A549 (cell line): ENCODE data around the gene TSPAN18.

ENCODE experiments used
- CTCF ChIP-seq: fragments of >200 bp; sonication (Bioruptor Twin); formaldehyde crosslinking; IDR thresholded peaks from 3 replicates; pipeline ENCODE4 v1.5.1; 2016
- E2F6 ChIP-seq: IDR thresholded peaks from 2 replicates; pipeline ENCODE4 v1.6.1; 2012; ENCODE audit warnings: low read depth, borderline replicate concordance
- EP300 ChIP-seq, 2 experiments: fragments of >200 bp; sonication (Bioruptor Twin); formaldehyde crosslinking; IDR thresholded peaks; 2 replicates in 1 of 2; 3 replicates in 1 of 2; pipeline ENCODE4 v1.6.1; 2016 to 2017
- ESRRA ChIP-seq: fragments of 150-350 bp; IDR thresholded peaks from 2 replicates; pipeline ENCODE4 v1.6.1; 2014; ENCODE audit warnings: mild to moderate bottlenecking, low read length, borderline replicate concordance
- MAFK ChIP-seq: fragments of 450-650 bp; IDR thresholded peaks from 2 replicates; pipeline ENCODE4 v1.6.1; 2014; ENCODE audit not compliant: partially characterized antibody
- REST ChIP-seq: fragments of 200-600 bp; sonication (generic); IDR thresholded peaks from 2 replicates; pipeline ENCODE4 v1.6.1; 2016; ENCODE audit warnings: antibody characterized with exemption, mild to moderate bottlenecking, moderate library complexity
- TF ChIP-seq, protein P1 (sequence below): fragments of >200 bp; sonication (Bioruptor Twin); formaldehyde crosslinking; IDR thresholded peaks from 2 replicates; pipeline ENCODE4 v1.6.1; 2016

DNA sequence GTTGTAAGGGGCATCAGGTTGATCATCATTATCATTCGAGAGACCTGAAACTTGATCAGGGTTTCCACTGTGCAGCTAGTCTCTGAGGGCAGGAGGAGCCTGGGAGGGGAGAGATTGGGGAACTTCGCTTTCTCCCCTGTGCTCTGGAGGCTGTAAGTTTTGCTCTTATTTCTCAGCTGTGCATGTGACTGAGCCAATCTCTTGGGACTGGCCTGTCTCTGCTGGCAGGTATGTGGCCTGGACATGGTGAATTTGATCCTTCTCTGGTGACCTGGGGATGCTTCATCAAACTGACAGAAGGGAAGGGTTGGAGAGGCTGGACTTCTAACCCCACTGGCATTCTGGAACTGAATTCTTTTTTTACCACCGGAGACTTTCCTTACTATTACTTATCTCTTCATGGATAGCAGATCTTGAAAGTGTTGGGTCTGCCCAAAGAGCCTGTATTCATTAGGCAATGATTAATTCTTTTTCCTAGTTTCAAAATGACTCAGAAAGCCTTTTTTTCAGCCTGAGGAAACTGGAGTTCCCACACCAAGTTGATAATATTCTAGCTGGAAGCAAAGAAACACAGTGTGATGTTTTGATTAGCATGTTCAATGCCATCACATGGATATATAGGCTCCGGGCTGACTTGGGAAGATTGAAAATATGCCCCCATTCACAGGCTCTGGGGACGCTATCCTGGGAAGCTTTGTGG, 36.5 kb downstream of the TSPAN18 start:
- no peak for TF ChIP-seq MAFK
- no peak for TF ChIP-seq CTCF
- TF ChIP-seq, protein P1, sequence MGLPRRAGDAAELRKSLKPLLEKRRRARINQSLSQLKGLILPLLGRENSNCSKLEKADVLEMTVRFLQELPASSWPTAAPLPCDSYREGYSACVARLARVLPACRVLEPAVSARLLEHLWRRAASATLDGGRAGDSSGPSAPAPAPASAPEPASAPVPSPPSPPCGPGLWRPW: no peak
- no peak for TF ChIP-seq EP300 (IDR thresholded peaks at IDR 0.05)
- no peak for TF ChIP-seq ESRRA
- no peak for TF ChIP-seq E2F6
- TF ChIP-seq REST: no peak
